Transverse colon (tissue), 4 donors: Measurements from ENCODE around the gene LMO7.

Experiments
- CTCF ChIP-seq, 5 experiments: fragments of 200-600 bp in 3 of 5; fragments of 450-650 bp in 2 of 5; sonication (generic) in 3 of 5; IDR thresholded peaks; 1 replicate in 2 of 5; 2 replicates in 3 of 5; pipeline ENCODE4 v1.5.1; 2016 to 2017; ENCODE audit warnings: antibody characterized with exemption in 5 of 5, inconsistent platforms in 3 of 5, mild to moderate bottlenecking in 2 of 5, moderate library complexity in 1 of 5
- EP300 ChIP-seq: sonication (generic); formaldehyde crosslinking; IDR thresholded peaks from one replicate; pipeline ENCODE4 v1.6.1; 2017; ENCODE audit warnings: antibody characterized with exemption, low read depth
- POLR2AphosphoS5 ChIP-seq, 3 donors: sonication (generic); formaldehyde crosslinking; IDR thresholded peaks; one replicate each; pipeline ENCODE4 v1.6.1; 2016; ENCODE audit warnings: antibody characterized with exemption in 3 of 3

GRCh38 chr13:75795274-75795673, 159.1 kb downstream of the LMO7 start:
- TF ChIP-seq EP300 (no peak), CTCF (IDR thresholded peaks at IDR 0.05) (no peak), POLR2AphosphoS5 (IDR thresholded peaks at IDR 0.05) (no peak)
